Liver (tissue), 9 donors: ENCODE data around the gene SMIM36. TPM values are rescaled to one million over a fixed set of nuclear protein-coding genes. Genes with fewer than 3 reads are reported as not detected.

Source experiments
- DNase-seq: peaks from one replicate; pipeline ENCODE4 v3.0.0-alpha.2; 2017; ENCODE audit warnings: low spot score
- H3K27ac ChIP-seq, 2 donors: one replicate each; pipeline ENCODE4 v1.7.0; 2013; ENCODE audit warnings: inconsistent platforms in 2 of 2, low read length in 2 of 2, control low read depth in 1 of 2, low read depth in 1 of 2, mild to moderate bottlenecking in 1 of 2
- H3K27me3 ChIP-seq, 4 donors: one replicate each; pipeline versions ENCODE4 v1.6.1 to v1.7.0; 2013; ENCODE audit warnings: low read length in 3 of 4, inconsistent platforms in 1 of 4, mild to moderate bottlenecking in 1 of 4, moderate library complexity in 1 of 4; ENCODE audit not compliant: control insufficient read depth in 4 of 4, insufficient read depth in 4 of 4
- H3K36me3 ChIP-seq, 4 donors: one replicate each; pipeline versions ENCODE4 v1.6.1 to v1.7.0; 2013; ENCODE audit warnings: low read length in 3 of 4, mild to moderate bottlenecking in 3 of 4, low read depth in 1 of 4, moderate library complexity in 1 of 4; ENCODE audit not compliant: control insufficient read depth in 4 of 4, insufficient read depth in 3 of 4
- H3K4me1 ChIP-seq, 4 donors: one replicate each; pipeline versions ENCODE4 v1.6.1 to v1.7.0; 2013; ENCODE audit warnings: low read length in 3 of 4, mild to moderate bottlenecking in 3 of 4, moderate library complexity in 1 of 4; ENCODE audit not compliant: control insufficient read depth in 4 of 4, insufficient read depth in 4 of 4
- H3K4me3 ChIP-seq, 3 donors: one replicate each; pipeline versions ENCODE4 v1.6.1 to v1.7.0; 2013; ENCODE audit warnings: low read length in 3 of 3, control low read depth in 1 of 3, low read depth in 1 of 3, mild to moderate bottlenecking in 1 of 3
- H3K9ac ChIP-seq, 2 donors: one replicate each; pipeline ENCODE4 v1.7.0; 2013; ENCODE audit warnings: low read length in 2 of 2, mild to moderate bottlenecking in 2 of 2, moderate library complexity in 2 of 2, control low read depth in 1 of 2, low read depth in 1 of 2
- H3K9me3 ChIP-seq, 4 donors: one replicate each; pipeline versions ENCODE4 v1.6.1 to v1.7.0; 2013; ENCODE audit warnings: low read length in 3 of 4; ENCODE audit not compliant: control insufficient read depth in 4 of 4
- CTCF ChIP-seq: fragments of 150-350 bp; IDR thresholded peaks from 2 replicates; pipeline ENCODE4 v1.5.1; 2017; ENCODE audit warnings: improper control_type of control experiment, low read depth, low read length; ENCODE audit not compliant: missing input control
- EGR1 ChIP-seq, 2 donors: IDR thresholded peaks; 2 replicates each; pipeline ENCODE4 v1.6.1; 2016 to 2018; ENCODE audit warnings: antibody characterized with exemption in 2 of 2, low read depth in 2 of 2
- FOXA1 ChIP-seq: IDR thresholded peaks from 2 replicates; pipeline ENCODE4 v1.6.1; 2016; ENCODE audit warnings: antibody characterized with exemption
- FOXA2 ChIP-seq: IDR thresholded peaks from 2 replicates; pipeline ENCODE4 v1.6.1; 2016; ENCODE audit warnings: antibody characterized with exemption
- GABPA ChIP-seq, 2 donors: IDR thresholded peaks in 1 of 2; conservative IDR thresholded peaks in 1 of 2; 2 replicates each; pipeline ENCODE4 v1.6.1; 2016; ENCODE audit warnings: antibody characterized with exemption in 2 of 2, mild to moderate bottlenecking in 1 of 2, moderate library complexity in 1 of 2
- JUND ChIP-seq, 2 donors: IDR thresholded peaks; 2 replicates each; pipeline ENCODE4 v1.6.1; 2016; ENCODE audit warnings: antibody characterized with exemption in 2 of 2
- MAX ChIP-seq: IDR thresholded peaks from 2 replicates; pipeline ENCODE4 v1.6.1; 2016; ENCODE audit warnings: antibody characterized with exemption
- NR2F2 ChIP-seq: IDR thresholded peaks from 2 replicates; pipeline ENCODE4 v1.6.1; 2016; ENCODE audit warnings: antibody characterized with exemption
- RAD21 ChIP-seq, 2 donors: IDR thresholded peaks; 2 replicates each; pipeline ENCODE4 v1.6.1; 2016; ENCODE audit warnings: antibody characterized with exemption in 2 of 2, mild to moderate bottlenecking in 2 of 2
- RXRA ChIP-seq, 2 donors: IDR thresholded peaks; 2 replicates each; pipeline ENCODE4 v1.6.1; 2017 to 2018; ENCODE audit warnings: antibody characterized with exemption in 2 of 2, mild to moderate bottlenecking in 1 of 2
- SP1 ChIP-seq: IDR thresholded peaks from 2 replicates; pipeline ENCODE4 v1.6.1; 2018; ENCODE audit warnings: antibody characterized with exemption, mild to moderate bottlenecking
- TAF1 ChIP-seq: conservative IDR thresholded peaks from 2 replicates; pipeline ENCODE4 v1.6.1; 2016; ENCODE audit warnings: antibody characterized with exemption, mild to moderate bottlenecking
- WGBS: extraction: QIAGEN DNeasy Blood & Tissue Kit; methylation state at CpG from one replicate; pipeline ENCODE4 v1.1.7; 2013; 5-methylcytosine and 5-hydroxymethylcytosine counted together
- polyA plus RNA-seq, 2 donors: library from polyadenylated mRNA; stranded (reverse) in 1 of 2; unstranded in 1 of 2; fragments of 200-250 nt in 1 of 2; fragments of >200 nt in 1 of 2; fragmentation: Nextera tagmentation in 1 of 2; extraction: Ambion mirVana in 1 of 2; gene quantifications; one replicate each; pipeline versions ENCODE4 v1.2.1 to v1.2.3, GENCODE V29; 2013 to 2015
- total RNA-seq, 2 donors: library from RNA; depleted of rRNA; stranded (reverse); fragments of >200 nt; gene quantifications; one replicate each; pipeline ENCODE4 v1.2.3, GENCODE V29; 2014
- TF ChIP-seq, protein P1 (sequence below): IDR thresholded peaks from 2 replicates; pipeline ENCODE4 v1.6.1; 2016; ENCODE audit warnings: antibody characterized with exemption
- donor health status: healthy.
- donor health status: healthy.
- donor health status: healthy.
- donor health status: healthy.
- donor health status: healthy.

Gene SMIM36
- total and polyA plus RNA-seq, 4 donors: not detected

DNA sequence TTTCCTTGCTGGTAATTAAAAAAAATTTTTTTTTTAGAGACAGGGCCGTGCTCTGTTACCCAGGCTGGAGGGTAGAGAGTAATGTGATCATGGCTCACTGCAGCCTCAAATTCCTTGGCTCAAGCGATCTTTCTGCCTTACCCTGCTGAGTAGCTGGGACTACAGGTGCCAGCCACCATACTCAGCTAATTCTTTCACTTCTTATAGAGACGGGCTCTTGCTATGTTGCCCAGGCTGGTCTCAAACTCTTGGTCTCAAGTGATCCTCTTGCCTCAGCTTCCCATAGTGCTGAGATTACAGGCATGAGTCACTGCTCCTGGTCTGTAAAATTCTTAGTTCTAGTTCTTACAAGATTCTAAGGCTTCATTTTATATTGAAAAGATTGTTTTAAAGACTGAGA lies 11.1 kb downstream of the SMIM36 start:
- no peak overlapping the region for H3K4me3 ChIP-seq
- no peak overlapping the region for H3K9ac ChIP-seq
- DNase-seq: no peak
- TF ChIP-seq TAF1 (no peak), CTCF (no peak), RXRA (IDR thresholded peaks at IDR 0.05) (no peak), JUND (IDR thresholded peaks at IDR 0.05) (no peak), GABPA (IDR thresholded peaks at IDR 0.05 in 1 of 2, conservative IDR thresholded peaks at IDR 0.05 in 1 of 2) (no peak), RAD21 (IDR thresholded peaks at IDR 0.05) (no peak), MAX (no peak), FOXA2 (no peak), EGR1 (IDR thresholded peaks at IDR 0.05; ENCODE audit: low read depth in 2 of 2) (no peak)
- no peaks in the 10 kb centered on the region for H3K36me3 ChIP-seq
- peaks cover 0 to 3% (median 0%) of the 10 kb centered on the region in 4 donors for H3K4me1 ChIP-seq
- H3K27me3 ChIP-seq: no peaks in the 10 kb centered on the region
- H3K27ac ChIP-seq: no peak overlapping the region
- no peaks in the 10 kb centered on the region for H3K9me3 ChIP-seq
- WGBS: 92% methylated on average over 3 of the region's 3 CpGs

DNA sequence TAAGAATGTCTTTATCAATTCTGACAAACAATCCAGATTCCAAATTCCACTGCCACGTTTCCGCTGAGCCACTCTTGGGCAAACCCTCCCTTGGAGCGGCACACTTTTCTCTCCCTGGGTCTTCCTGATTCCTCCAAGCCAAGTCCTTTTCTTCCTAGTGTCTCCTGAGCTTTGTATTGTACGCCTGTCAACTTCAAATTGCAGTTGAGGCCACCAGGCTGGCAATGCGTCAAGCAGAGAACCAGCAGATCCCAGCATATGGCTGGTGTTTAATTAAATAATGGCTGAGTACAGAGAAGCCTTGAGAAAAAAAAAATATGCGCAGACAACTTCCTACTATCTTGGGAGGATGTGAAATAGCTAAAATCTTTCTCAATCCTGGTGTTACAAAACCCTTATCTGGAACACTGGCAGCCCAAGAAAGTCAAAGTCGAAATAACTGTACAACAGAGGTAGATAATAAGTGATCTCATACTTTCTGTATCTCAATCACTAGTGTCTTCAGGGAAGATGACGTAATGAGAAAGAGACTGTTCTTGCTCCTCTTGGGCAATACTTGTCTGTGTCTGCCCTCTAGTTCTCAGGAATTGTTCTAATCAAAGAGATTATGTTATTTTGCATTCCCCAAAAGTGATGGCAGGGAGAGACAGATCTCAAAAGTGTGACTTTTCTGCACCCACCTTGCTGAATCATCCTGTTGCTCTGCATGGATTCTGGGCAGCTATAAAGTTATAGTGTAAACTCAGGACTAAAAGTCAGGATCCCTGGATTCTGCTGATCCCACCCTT lies 15.0 kb downstream of the SMIM36 start:
- Histone ChIP-seq H3K27me3 (no peaks in the 10 kb centered on the region), H3K27ac (no peak overlapping the region), H3K36me3 (no peaks in the 10 kb centered on the region), H3K9ac (no peak overlapping the region), H3K4me1 (peaks cover 0 to 3% (median 0%) of the 10 kb centered on the region in 4 donors), H3K9me3 (no peaks in the 10 kb centered on the region), H3K4me3 (no peak overlapping the region)
- TF ChIP-seq, protein P1, sequence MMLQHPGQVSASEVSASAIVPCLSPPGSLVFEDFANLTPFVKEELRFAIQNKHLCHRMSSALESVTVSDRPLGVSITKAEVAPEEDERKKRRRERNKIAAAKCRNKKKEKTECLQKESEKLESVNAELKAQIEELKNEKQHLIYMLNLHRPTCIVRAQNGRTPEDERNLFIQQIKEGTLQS: no peak
- TF ChIP-seq RAD21 (IDR thresholded peaks at IDR 0.05): peak in 1 of 2 donors; percentile 26
- TF ChIP-seq FOXA1: no peak
- DNase-seq: no peak
- WGBS: 60% methylated on average over 8 of the region's 8 CpGs

- Histone ChIP-seq H3K4me1 (peaks cover 0 to 3% (median 0%) of the 10 kb centered on the region in 4 donors), H3K27me3 (no peaks in the 10 kb centered on the region), H3K36me3 (no peaks in the 10 kb centered on the region), H3K9me3 (no peaks in the 10 kb centered on the region), H3K27ac (no peak overlapping the region), H3K9ac (no peak overlapping the region), H3K4me3 (no peak overlapping the region)
- WGBS: 66% methylated on average over 3 of the region's 3 CpGs
- DNase-seq: no peak
- no peak for TF ChIP-seq RXRA (IDR thresholded peaks at IDR 0.05)
- no peak for TF ChIP-seq GABPA (IDR thresholded peaks at IDR 0.05 in 1 of 2, conservative IDR thresholded peaks at IDR 0.05 in 1 of 2)
- TF ChIP-seq RAD21 (IDR thresholded peaks at IDR 0.05): no peak
- TF ChIP-seq, protein P1: no peak
- no peak for TF ChIP-seq SP1
- TF ChIP-seq NR2F2: no peak
These were observed 16.0 kb downstream of the SMIM36 start for GRCh38 chr17:55495239-55495638.
